Subcutaneous abdominal adipose tissue (tissue), 5 donors: ENCODE data around the gene CFAP97.

Experiments used
- H3K27ac ChIP-seq: one replicate; pipeline ENCODE4 v1.7.0; 2013; ENCODE audit warnings: low read depth, mild to moderate bottlenecking, inconsistent platforms, low read length, moderate library complexity
- H3K27me3 ChIP-seq, 5 donors: one replicate each; pipeline ENCODE4 v1.7.0; 2013; ENCODE audit warnings: low read length in 5 of 5, inconsistent platforms in 1 of 5; ENCODE audit not compliant: control insufficient read depth in 5 of 5, insufficient read depth in 4 of 5
- H3K36me3 ChIP-seq, 5 donors: one replicate each; pipeline ENCODE4 v1.7.0; 2013; ENCODE audit warnings: low read length in 5 of 5; ENCODE audit not compliant: control insufficient read depth in 5 of 5, insufficient read depth in 5 of 5
- H3K4me1 ChIP-seq, 5 donors: one replicate each; pipeline ENCODE4 v1.7.0; 2013; ENCODE audit warnings: low read length in 5 of 5, mild to moderate bottlenecking in 3 of 5, moderate library complexity in 1 of 5; ENCODE audit not compliant: control insufficient read depth in 5 of 5, insufficient read depth in 5 of 5
- H3K4me3 ChIP-seq, 5 donors: one replicate each; pipeline ENCODE4 v1.7.0; 2013; ENCODE audit warnings: low read length in 5 of 5, low read depth in 1 of 5
- H3K9ac ChIP-seq, 5 donors: one replicate each; pipeline ENCODE4 v1.7.0; 2013; ENCODE audit warnings: low read length in 5 of 5, mild to moderate bottlenecking in 4 of 5, moderate library complexity in 3 of 5
- H3K9me3 ChIP-seq, 5 donors: one replicate each; pipeline ENCODE4 v1.7.0; 2013; ENCODE audit warnings: low read length in 5 of 5; ENCODE audit not compliant: control insufficient read depth in 5 of 5
- donor health status: healthy.
- donor health status: healthy.
- donor health status: healthy.
- donor health status: healthy.
- donor health status: healthy.

CFAP97 gene

DNA sequence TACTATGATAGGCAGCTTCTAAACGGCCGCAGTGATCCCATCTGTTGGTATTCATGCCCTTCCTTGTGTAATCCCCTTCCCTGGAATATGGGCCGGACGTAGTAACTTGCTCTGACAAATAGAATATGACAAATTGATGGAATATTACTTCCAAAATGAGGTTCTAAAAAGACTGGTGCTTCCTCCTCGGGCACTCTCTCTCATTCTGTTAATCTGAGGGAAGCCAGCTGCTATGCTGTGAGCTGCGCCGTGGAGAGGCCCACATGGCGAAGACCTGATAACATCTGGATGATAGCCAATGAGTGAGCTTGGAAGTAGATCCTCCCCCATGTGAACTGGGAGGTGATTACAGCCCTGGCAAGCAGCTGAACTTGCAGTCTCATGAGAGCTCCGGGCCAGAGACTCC lies 88.0 kb downstream of the CFAP97 start:
- H3K9ac ChIP-seq, result peak overlapping the region in 1 of 5 donors; percentile 69
- H3K36me3 ChIP-seq, result no peaks in the 10 kb centered on the region
- peaks cover 8 to 30% (median 23%) of the 10 kb centered on the region in 5 donors for H3K4me1 ChIP-seq
- no peaks in the 10 kb centered on the region for H3K27me3 ChIP-seq
- H3K9me3 ChIP-seq, result no peaks in the 10 kb centered on the region
- H3K27ac ChIP-seq, result no peak overlapping the region
- peak overlapping the region in 1 of 5 donors; percentile 15 for H3K4me3 ChIP-seq

GRCh38 chr4:185113340-185113739 lies 90.5 kb downstream of the CFAP97 start:
- H3K9me3 ChIP-seq, result no peaks in the 10 kb centered on the region
- H3K27ac ChIP-seq, result no peak overlapping the region

GRCh38 chr4:185112104-185112503 lies 91.7 kb downstream of the CFAP97 start:
- Histone ChIP-seq H3K27me3 (no peaks in the 10 kb centered on the region), H3K4me3 (no peak overlapping the region), H3K9ac (no peak overlapping the region), H3K27ac (peak overlapping the region; percentile 28), H3K9me3 (no peaks in the 10 kb centered on the region), H3K4me1 (peaks cover 8 to 30% (median 23%) of the 10 kb centered on the region in 5 donors), H3K36me3 (no peaks in the 10 kb centered on the region)

More at GRCh38 chr4:185113340-185113739, 90.5 kb downstream of the CFAP97 start:
- no peaks in the 10 kb centered on the region for H3K27me3 ChIP-seq
- H3K4me1 ChIP-seq, result peaks cover 8 to 30% (median 23%) of the 10 kb centered on the region in 5 donors
- H3K9ac ChIP-seq, result no peak overlapping the region
- no peaks in the 10 kb centered on the region for H3K36me3 ChIP-seq
- H3K4me3 ChIP-seq, result no peak overlapping the region

DNA sequence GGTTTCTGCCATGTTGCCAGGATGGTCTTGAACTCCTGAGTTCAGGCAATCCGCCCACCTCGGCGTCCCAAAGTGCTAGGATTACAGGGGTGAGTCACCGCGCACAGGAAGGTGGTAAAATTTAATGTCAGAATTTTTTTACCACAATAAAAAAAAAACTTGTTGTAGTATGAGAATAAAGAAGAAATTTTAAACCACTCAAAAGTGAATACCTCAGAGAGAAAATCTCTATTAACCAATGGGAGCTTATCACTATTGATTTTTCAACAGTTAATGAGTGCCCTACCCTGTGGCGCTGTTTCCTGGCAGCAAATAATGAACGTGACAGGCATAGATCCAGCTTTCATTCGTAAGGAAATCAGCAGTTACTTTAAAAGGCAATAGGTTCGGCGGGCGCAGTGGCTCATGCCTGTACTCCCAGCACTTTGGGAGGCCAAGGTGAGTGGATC lies 93.4 kb downstream of the CFAP97 start:
- Histone ChIP-seq H3K27ac (no peak overlapping the region), H3K9me3 (no peaks in the 10 kb centered on the region), H3K4me3 (no peak overlapping the region), H3K36me3 (no peaks in the 10 kb centered on the region), H3K4me1 (peaks cover 5 to 24% (median 15%) of the 10 kb centered on the region in 5 donors), H3K9ac (no peak overlapping the region), H3K27me3 (no peaks in the 10 kb centered on the region)

- peaks cover 5 to 24% (median 15%) of the 10 kb centered on the region in 5 donors for H3K4me1 ChIP-seq
Measured at GRCh38 chr4:185109736-185110135, 94.1 kb downstream of the CFAP97 start.

More at GRCh38 chr4:185109736-185110135, 94.1 kb downstream of the CFAP97 start:
- Histone ChIP-seq H3K9ac (no peak overlapping the region), H3K9me3 (no peaks in the 10 kb centered on the region), H3K27ac (no peak overlapping the region), H3K27me3 (no peaks in the 10 kb centered on the region), H3K36me3 (no peaks in the 10 kb centered on the region), H3K4me3 (no peak overlapping the region)
